ENCODE data around the gene SCARB1.
A peak's percentile ranks its signal among the peaks of the same experiment; 100 is the strongest.

Gene SCARB1

GRCh38 chr12:124819080-124819479 is 44.6 kb downstream of the SCARB1 start:
- no peak for DNase-seq

GRCh38 chr12:124817076-124818000 is 46.3 kb downstream of the SCARB1 start:
- no peak for DNase-seq

GRCh38 chr12:124816295-124816854 is 47.3 kb downstream of the SCARB1 start:
- no peak for DNase-seq

- DNase-seq: peak; percentile 63
Observed at GRCh38 chr12:124814741-124815613, 48.7 kb downstream of the SCARB1 start.

- DNase-seq: no peak
Observed at GRCh38 chr12:124813782-124814181, 49.9 kb downstream of the SCARB1 start.

GRCh38 chr12:124812979-124813378 is 50.7 kb downstream of the SCARB1 start:
- no peak for DNase-seq

- no peak for DNase-seq
Observed at GRCh38 chr12:124812356-124812755, 51.3 kb downstream of the SCARB1 start.

GRCh38 chr12:124811633-124812032 is 52.0 kb downstream of the SCARB1 start:
- DNase-seq: no peak

- DNase-seq: no peak
Observed at GRCh38 chr12:124809878-124810277, 53.8 kb downstream of the SCARB1 start.

GRCh38 chr12:124809391-124809790 is 54.3 kb downstream of the SCARB1 start:
- no peak for DNase-seq

GRCh38 chr12:124808272-124808671 is 55.4 kb downstream of the SCARB1 start:
- no peak for DNase-seq

GRCh38 chr12:124805876-124806668 is 57.6 kb downstream of the SCARB1 start:
- no peak for DNase-seq

GRCh38 chr12:124805050-124805449 is 58.6 kb downstream of the SCARB1 start:
- no peak for DNase-seq

GRCh38 chr12:124804011-124804621 is 59.5 kb downstream of the SCARB1 start:
- no peak for DNase-seq

- no peak for DNase-seq
Observed at GRCh38 chr12:124802361-124802760, 61.3 kb downstream of the SCARB1 start.

GRCh38 chr12:124800506-124800905 is 63.2 kb downstream of the SCARB1 start:
- DNase-seq: no peak

- no peak for DNase-seq
Observed at GRCh38 chr12:124797321-124797720, 66.3 kb downstream of the SCARB1 start.

GRCh38 chr12:124796303-124796960 is 67.2 kb downstream of the SCARB1 start:
- no peak for DNase-seq

- no peak for DNase-seq
Observed at GRCh38 chr12:124795081-124795948, 68.3 kb downstream of the SCARB1 start.

GRCh38 chr12:124792961-124793441 is 70.7 kb downstream of the SCARB1 start:
- DNase-seq: no peak
